K562 (cell line): ENCODE data around the gene DOLPP1. TPM values are rescaled to one million over a fixed set of nuclear protein-coding genes. Genes with fewer than 3 reads are reported as not detected.
A peak's percentile ranks its signal among the peaks of the same experiment; 100 is the strongest.

Source experiments
- AFF4 ChIP-seq: sonication (generic); formaldehyde crosslinking; IDR thresholded peaks from 2 replicates; pipeline ENCODE4 v1.8.0; 2023; ENCODE audit warnings: mild to moderate bottlenecking, missing genetic modification reagents
- CXXC5 ChIP-seq: fragments of 250-450 bp; sonication (Bioruptor Pico); IDR thresholded peaks from 2 replicates; pipeline ENCODE4 v1.8.0; 2022; ENCODE audit warnings: inconsistent platforms, mild to moderate bottlenecking, moderate library complexity
- HMG20B ChIP-seq: fragments of 250-450 bp; sonication (Bioruptor Pico); IDR thresholded peaks from 2 replicates; pipeline ENCODE4 v1.5.0; 2021; ENCODE audit warnings: mild to moderate bottlenecking
- HNRNPL ChIP-seq: fragments of 200-400 bp; formaldehyde crosslinking; IDR thresholded peaks from 2 replicates; pipeline ENCODE4 v1.6.1; 2017; ENCODE audit warnings: low read depth, mild to moderate bottlenecking, low read length
- KLF6 ChIP-seq: fragments of 250-450 bp; sonication (Bioruptor Pico); IDR thresholded peaks from 2 replicates; pipeline ENCODE4 v1.4.0; 2020; ENCODE audit warnings: mild to moderate bottlenecking, moderate library complexity, borderline replicate concordance
- MGA ChIP-seq: fragments of 450-650 bp; IDR thresholded peaks from 2 replicates; pipeline ENCODE4 v1.6.1; 2016; ENCODE audit warnings: mild to moderate bottlenecking, moderate library complexity
- PHB2 ChIP-seq: fragments of 450-650 bp; IDR thresholded peaks from 2 replicates; pipeline ENCODE4 v1.6.1; 2017; ENCODE audit warnings: low read depth
- PHF8 ChIP-seq: fragments of 200-600 bp; sonication (generic); IDR thresholded peaks from 2 replicates; pipeline ENCODE4 v1.6.1; 2012; ENCODE audit warnings: mixed run types, mild to moderate bottlenecking, inconsistent platforms, low read length, moderate library complexity, borderline replicate concordance
- TOE1 ChIP-seq, 2 experiments: fragments of 450-650 bp in 1 of 2; sonication (generic) in 1 of 2; formaldehyde crosslinking in 1 of 2; IDR thresholded peaks; 2 replicates each; pipeline versions ENCODE4 v1.7.1 to v1.8.0; 2016 to 2022; ENCODE audit warnings: borderline replicate concordance in 2 of 2, mild to moderate bottlenecking in 2 of 2, antibody characterized with exemption in 1 of 2, inconsistent platforms in 1 of 2, low read depth in 1 of 2, missing genetic modification reagents in 1 of 2, moderate library complexity in 1 of 2
- ZFP36 ChIP-seq: fragments of 150-350 bp; IDR thresholded peaks from 2 replicates; pipeline ENCODE4 v1.6.1; 2018; ENCODE audit warnings: low read length, low read depth; ENCODE audit not compliant: partially characterized antibody
- ZFX ChIP-seq: sonication (generic); formaldehyde crosslinking; IDR thresholded peaks from 2 replicates; pipeline ENCODE4 v1.8.0; 2022; ENCODE audit warnings: mild to moderate bottlenecking, missing genetic modification reagents, moderate library complexity
- polyA plus RNA-seq, 8 experiments: library from polyadenylated mRNA; depleted of rRNA in 4 of 8; stranded (reverse) in 5 of 8; unstranded in 3 of 8; fragments of >200 nt; fragmentation: Nextera tagmentation in 2 of 8; fragmentation: Illumina TruSeq in 1 of 8; extraction: Ambion mirVana in 2 of 8; extraction: Trizol in 1 of 8; gene quantifications; 2 replicates each; pipeline versions ENCODE4 v1.2.1 to v1.2.3, GENCODE V29; 2011 to 2014; ENCODE audit warnings: inconsistent platforms in 1 of 8, missing spikeins in 1 of 8
- total RNA-seq, 7 experiments: library from RNA; depleted of rRNA in 6 of 7; stranded (reverse); fragments of >200 nt in 6 of 7; fragmentation: Illumina TruSeq in 2 of 7; extraction: Trizol in 2 of 7; gene quantifications; 2 replicates each; pipeline versions ENCODE4 v1.2.1 to v1.2.3, GENCODE V29; 2011 to 2021; ENCODE audit warnings: low replicate concordance in 1 of 7

The DOLPP1 gene
- total and polyA plus RNA-seq, 9 of the 15 experiments (the other 6 are each of a cell fraction or from before 2014, with no cell fraction given) = 3.0 to 39.8 (median 30.5) TPM

GRCh38 chr9:129109952-129110739 is 29.2 kb downstream of the DOLPP1 start (continued):
- no peak for TF ChIP-seq MGA
- no peak for TF ChIP-seq AFF4
- peak; percentile 91 for TF ChIP-seq ZFX (CRISPR knock-in tag)
- no peak for TF ChIP-seq PHB2
- no peak; the same call in 1 of the 2 replicates for TF ChIP-seq HNRNPL
- TF ChIP-seq HMG20B (CRISPR knock-in tag) = no peak
- peak; percentile 55; the same call in 1 of the 2 replicates for TF ChIP-seq PHF8
- TF ChIP-seq CXXC5 (CRISPR knock-in tag) = peak; percentile 67
- TF ChIP-seq KLF6 (CRISPR knock-in tag) = no peak
- TF ChIP-seq TOE1 (IDR thresholded peaks at IDR 0.05; ENCODE audit: borderline replicate concordance) = no peak
- no peak for TF ChIP-seq TOE1 (CRISPR knock-in tag; IDR thresholded peaks at IDR 0.05; ENCODE audit: borderline replicate concordance, low read depth)
- TF ChIP-seq ZFP36 = no peak
